GM12878 (cell line): ENCODE data around the gene SPTBN2.

Source experiments
- BRCA1 ChIP-seq: IDR thresholded peaks from 2 replicates; pipeline ENCODE4 v1.6.1; 2011; ENCODE audit warnings: low read depth, low read length, improper control_type of control experiment
- E2F4 ChIP-seq: IDR thresholded peaks from 2 replicates; pipeline ENCODE4 v1.6.1; 2012; ENCODE audit warnings: low read depth, low read length, improper control_type of control experiment
- ELK1 ChIP-seq: IDR thresholded peaks from 2 replicates; pipeline ENCODE4 v1.6.1; 2012; ENCODE audit warnings: low read depth, low read length, improper control_type of control experiment
- ESRRA ChIP-seq: IDR thresholded peaks from 2 replicates; pipeline ENCODE4 v1.6.1; 2012; ENCODE audit warnings: mild to moderate bottlenecking, low read length, improper control_type of control experiment
- EZH2 ChIP-seq: IDR thresholded peaks from 2 replicates; pipeline ENCODE4 v1.6.1; 2012; ENCODE audit warnings: low read depth, mild to moderate bottlenecking, control low read depth, inconsistent platforms, low read length, borderline replicate concordance; ENCODE audit not compliant: control insufficient read depth
- MTA3 ChIP-seq: IDR thresholded peaks from 2 replicates; pipeline ENCODE4 v1.6.1; 2012; ENCODE audit warnings: low read length, inconsistent platforms, borderline replicate concordance
- SMC3 ChIP-seq: IDR thresholded peaks from 2 replicates; pipeline ENCODE4 v1.6.1; 2011; ENCODE audit warnings: low read length, improper control_type of control experiment, borderline replicate concordance
- SP1 ChIP-seq: IDR thresholded peaks from one replicate; pipeline ENCODE4 v1.6.1; 2011; ENCODE audit warnings: low read depth, low read length
- YBX1 ChIP-seq: fragments of 450-650 bp; IDR thresholded peaks from 2 replicates; pipeline ENCODE4 v1.6.1; 2016; ENCODE audit warnings: antibody characterized with exemption

- TF ChIP-seq SP1 (no peak), E2F4 (no peak), YBX1 (no peak), ELK1 (no peak), BRCA1 (no peak), MTA3 (peak; percentile 26; the same call in 1 of the 2 replicates), EZH2 (no peak), SMC3 (no peak), ESRRA (no peak)
Observed at GRCh38 chr11:66639066-66639813, 89.8 kb downstream of the SPTBN2 start.
